Measurements from ENCODE around the gene RNF182. TPM values are rescaled to one million over a fixed set of nuclear protein-coding genes. Genes with fewer than 3 reads are reported as not detected.

Gene RNF182
- polyA plus RNA-seq, 1 of the 3 experiments (the other 2 are of a cell fraction), result 8.0 TPM

- Histone ChIP-seq H3K9me2 (no peaks in the 10 kb centered on the region), H3K4me1 (ENCODE audit: control insufficient read depth in 1 of 2, insufficient read depth in 2 of 2, low read depth in 1 of 2, low read length in 1 of 2) (no peaks in the 10 kb centered on the region), H2AFZ (ENCODE audit: low read depth) (no peak overlapping the region), H3K27me3 (ENCODE audit: insufficient read depth) (no peaks in the 10 kb centered on the region), H3F3A (replicated peaks; ENCODE audit: insufficient read depth) (no peaks in the 10 kb centered on the region), H3K79me2 (ENCODE audit: insufficient read depth) (no peaks in the 10 kb centered on the region), H3K9me3 (no peaks in the 10 kb centered on the region), H3K9ac (no peak overlapping the region), H3K36me3 (replicated peaks in 1 of 2; ENCODE audit: control insufficient read depth in 1 of 2, insufficient read depth in 2 of 2, low read length in 1 of 2) (no peaks in the 10 kb centered on the region), H3K4me2 (no peak overlapping the region), H3K27ac (ENCODE audit: low read depth in 2 of 2, low read length in 1 of 2) (no peak overlapping the region), H3K4me3 (ENCODE audit: low read depth in 2 of 2, low read length in 1 of 2) (no peak overlapping the region), H4K20me1 (ENCODE audit: insufficient read depth) (no peaks in the 10 kb centered on the region)
- ChIA-PET CTCF (interaction anchor here (0.7 kb wide), 1 partner anchor 35 kb away, joined by 4 read pairs; no protein-coding TSS in a partner anchor), POLR2A (no interaction called here)
- WGBS (ENCODE audit: low lambda C conversion rate), result 81% methylated on average over 5 of the region's 5 CpGs
- TF ChIP-seq MAX (IDR thresholded peaks at IDR 0.05; ENCODE audit: low read depth), result no peak
- TF ChIP-seq IRF3 (IDR thresholded peaks at IDR 0.05; ENCODE audit: low read depth, low read length), result no peak
- TF ChIP-seq NRF1 (IDR thresholded peaks at IDR 0.05; ENCODE audit: low read depth, low read length), result no peak
- no peak for TF ChIP-seq YY1 (IDR thresholded peaks at IDR 0.05; ENCODE audit: low read depth)
- TF ChIP-seq FOSL2 (IDR thresholded peaks at IDR 0.05; ENCODE audit: borderline replicate concordance, low read depth), result no peak
- TF ChIP-seq PBX3 (IDR thresholded peaks at IDR 0.05), result no peak
- no peak for TF ChIP-seq RXRA (IDR thresholded peaks at IDR 0.05; ENCODE audit: borderline replicate concordance, low read depth)
- TF ChIP-seq ZBTB33 (IDR thresholded peaks at IDR 0.05; ENCODE audit: borderline replicate concordance, low read depth), result no peak
- TF ChIP-seq SMC3 (IDR thresholded peaks at IDR 0.05; ENCODE audit: low read depth, low read length), result no peak
- TF ChIP-seq REST (IDR thresholded peaks at IDR 0.05; ENCODE audit: low read depth, low read length), result no peak
- TF ChIP-seq JUND (IDR thresholded peaks at IDR 0.05), result no peak
- DNase-seq, result no peak
Observed at GRCh38 chr6:14012313-14013030, 87.7 kb downstream of the RNF182 start.
